Measurements from ENCODE around the gene PIANP. TPM values are rescaled to one million over a fixed set of nuclear protein-coding genes. Genes with fewer than 3 reads are reported as not detected.
A peak's percentile ranks its signal among the peaks of the same experiment; 100 is the strongest.
"Not testable (repeated sequence)": the region's sequence is repeated elsewhere in the genome, so short reads cannot be mapped to it uniquely, and the experiment has no call there.

PIANP gene, protein sequence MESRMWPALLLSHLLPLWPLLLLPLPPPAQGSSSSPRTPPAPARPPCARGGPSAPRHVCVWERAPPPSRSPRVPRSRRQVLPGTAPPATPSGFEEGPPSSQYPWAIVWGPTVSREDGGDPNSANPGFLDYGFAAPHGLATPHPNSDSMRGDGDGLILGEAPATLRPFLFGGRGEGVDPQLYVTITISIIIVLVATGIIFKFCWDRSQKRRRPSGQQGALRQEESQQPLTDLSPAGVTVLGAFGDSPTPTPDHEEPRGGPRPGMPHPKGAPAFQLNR
- total RNA-seq, result 1 to 10 TPM in 1 of 4 donors, under 1 TPM in 3; 0.42 to 1.8 (median 0.60) TPM

DNA sequence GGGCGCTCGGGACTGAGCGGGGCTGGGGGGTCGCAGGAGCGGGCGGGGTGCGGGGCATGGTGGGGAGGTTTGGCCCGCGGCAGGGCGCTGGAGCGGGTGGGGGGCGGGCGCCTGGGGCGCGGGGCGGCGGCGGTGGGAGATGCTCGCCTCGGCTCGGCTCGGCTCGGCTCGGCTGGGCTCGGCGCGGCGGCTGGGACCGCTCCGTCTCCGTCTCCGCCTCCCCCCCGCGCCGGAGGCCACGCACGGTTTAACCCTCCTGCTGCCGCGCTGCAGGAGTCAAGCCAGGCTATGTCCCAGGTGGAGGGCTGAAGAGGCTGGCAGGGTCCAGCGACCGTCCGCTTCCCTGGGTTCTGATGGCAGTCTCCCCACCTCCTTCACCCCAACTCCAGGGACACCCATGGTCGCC, at the start of gene PIANP:
Gene PIANP (minus strand): TSS at position 170 of the 406 bp plus-strand sequence. CDS start 2,754 bp downstream, outside the sequence.
- 0% methylated on average over 1 of the region's 43 CpGs for WGBS
- intact Hi-C loops (cut with DNase I), result no loop called here
- H3K27me3 ChIP-seq, result peaks cover 4 to 99% (median 46%) of the 10 kb centered on the region in 4 donors
- H3K4me3 ChIP-seq, result peak within 1 kb of the TSS; percentile 52 to 78 (median 56)
- H3K9me3 ChIP-seq, result no peaks in the 10 kb centered on the region
- no peaks in the 10 kb centered on the region for H3K36me3 ChIP-seq
- TF ChIP-seq POLR2A (IDR thresholded peaks at IDR 0.05; ENCODE audit: low read depth) (no peak), CTCF (IDR thresholded peaks at IDR 0.05) (no peak), EP300 (IDR thresholded peaks at IDR 0.05) (no peak), POLR2AphosphoS5 (IDR thresholded peaks at IDR 0.05) (no peak)
- H3K27ac ChIP-seq (replicated peaks in 1 of 4), result peak within 1 kb of the TSS in 1 of 4 donors; percentile 20
- H3K4me1 ChIP-seq, result peaks cover 13 to 21% (median 18%) of the 10 kb centered on the region in 4 donors
- DNase-seq (ENCODE audit: extremely low spot score), result no peak

GRCh38 chr12:6748761-6749160, 48.1 kb upstream of the PIANP start:
- Histone ChIP-seq H3K4me3 (no peak overlapping the region), H3K36me3 (peaks cover 46 to 62% (median 58%) of the 10 kb centered on the region in 4 donors)

GRCh38 chr12:6747216-6747615, 46.6 kb upstream of the PIANP start:
- Histone ChIP-seq H3K4me3 (no peak overlapping the region), H3K27me3 (no peaks in the 10 kb centered on the region), H3K4me1 (peaks cover 8 to 22% (median 16%) of the 10 kb centered on the region in 4 donors), H3K36me3 (peaks cover 46 to 62% (median 58%) of the 10 kb centered on the region in 4 donors), H3K27ac (replicated peaks in 1 of 4) (no peak overlapping the region), H3K9me3 (no peaks in the 10 kb centered on the region)
- TF ChIP-seq POLR2A (IDR thresholded peaks at IDR 0.05; ENCODE audit: low read depth), result no peak
- no peak for TF ChIP-seq CTCF (IDR thresholded peaks at IDR 0.05)
- TF ChIP-seq POLR2AphosphoS5 (IDR thresholded peaks at IDR 0.05), result no peak
- TF ChIP-seq EP300 (IDR thresholded peaks at IDR 0.05), result no peak
- intact Hi-C loops (cut with DNase I), result no loop called here
- no peak for DNase-seq (ENCODE audit: extremely low spot score)
- 67% methylated on average over 4 of the region's 4 CpGs for WGBS

More at GRCh38 chr12:6748761-6749160, 48.1 kb upstream of the PIANP start:
- DNase-seq (ENCODE audit: extremely low spot score), result no peak
- TF ChIP-seq CTCF (IDR thresholded peaks at IDR 0.05), result no peak
- TF ChIP-seq POLR2AphosphoS5 (IDR thresholded peaks at IDR 0.05), result no peak
- TF ChIP-seq POLR2A (IDR thresholded peaks at IDR 0.05; ENCODE audit: low read depth), result no peak
- TF ChIP-seq EP300 (IDR thresholded peaks at IDR 0.05), result no peak
- 94% methylated on average over 25 of the region's 28 CpGs for WGBS
- Histone ChIP-seq H3K4me1 (peaks cover 12 to 29% (median 20%) of the 10 kb centered on the region in 4 donors), H3K9me3 (no peaks in the 10 kb centered on the region), H3K27me3 (no peaks in the 10 kb centered on the region), H3K27ac (replicated peaks in 1 of 4) (no peak overlapping the region)
- intact Hi-C loops (cut with DNase I), result no loop called here

GRCh38 chr12:6745741-6746525, 45.3 kb upstream of the PIANP start:
- Histone ChIP-seq H3K27ac (replicated peaks in 1 of 4) (peak overlapping the region in 2 of 4 donors; percentile 12 to 45), H3K4me1 (peaks cover 0 to 9% (median 4%) of the 10 kb centered on the region in 4 donors), H3K4me3 (no peak overlapping the region), H3K27me3 (no peaks in the 10 kb centered on the region), H3K9me3 (no peaks in the 10 kb centered on the region), H3K36me3 (peaks cover 40 to 51% (median 49%) of the 10 kb centered on the region in 4 donors)
- intact Hi-C loops (cut with DNase I), result no loop called here
- peak in 1 of 2 donors; percentile 8 for TF ChIP-seq POLR2AphosphoS5 (IDR thresholded peaks at IDR 0.05)
- no peak for TF ChIP-seq CTCF (IDR thresholded peaks at IDR 0.05)
- TF ChIP-seq POLR2A (IDR thresholded peaks at IDR 0.05; ENCODE audit: low read depth), result no peak
- TF ChIP-seq EP300 (IDR thresholded peaks at IDR 0.05), result no peak
- DNase-seq (ENCODE audit: extremely low spot score), result no peak
- 56% methylated on average over 7 of the region's 13 CpGs for WGBS

- H3K4me1 ChIP-seq; H3K4me3 ChIP-seq; DNase-seq (ENCODE audit: extremely low spot score); H3K27me3 ChIP-seq; intact Hi-C loops (cut with DNase I); H3K27ac ChIP-seq (replicated peaks in 1 of 4); H3K9me3 ChIP-seq: not testable (repeated sequence)
- H3K36me3 ChIP-seq, result peaks cover 16 to 25% (median 22%) of the 10 kb centered on the region in 4 donors
- 76% methylated on average over 7 of the region's 7 CpGs for WGBS
Measured at GRCh38 chr12:6743300-6743699, 42.7 kb upstream of the PIANP start.
